NOMO-1 treated with DMSO at 0.1 percent for 48 hours (cell line): ENCODE results near the gene KIRREL1.

Source experiments
- DNase-seq: peaks from one replicate; lab custom pipeline; 2025; ENCODE audit not compliant: unreplicated experiment; lab: John Stamatoyannopoulos, UW

Gene KIRREL1

GRCh38 chr1:158102881-158103674 is 109.6 kb downstream of the KIRREL1 start:
- DNase-seq, result no peak

GRCh38 chr1:158103861-158104522 is 110.5 kb downstream of the KIRREL1 start:
- no peak for DNase-seq

GRCh38 chr1:158104891-158105290 is 111.4 kb downstream of the KIRREL1 start:
- no peak for DNase-seq

GRCh38 chr1:158105352-158106095 is 112.1 kb downstream of the KIRREL1 start:
- DNase-seq, result no peak

GRCh38 chr1:158107916-158108315 is 114.5 kb downstream of the KIRREL1 start:
- no peak for DNase-seq

GRCh38 chr1:158112994-158113758 is 119.7 kb downstream of the KIRREL1 start:
- peak; percentile 53 for DNase-seq

- DNase-seq, result no peak
These were observed 120.3 kb downstream of the KIRREL1 start for GRCh38 chr1:158113759-158114127.

- DNase-seq, result peak; percentile 25
These were observed 121.7 kb downstream of the KIRREL1 start for GRCh38 chr1:158115126-158115525.

- DNase-seq, result no peak
These were observed 123.1 kb downstream of the KIRREL1 start for GRCh38 chr1:158116311-158117167.

- peak; percentile 53 for DNase-seq
These were observed 124.6 kb downstream of the KIRREL1 start for GRCh38 chr1:158117854-158118704.

GRCh38 chr1:158118713-158119402 is 125.4 kb downstream of the KIRREL1 start:
- DNase-seq, result no peak

GRCh38 chr1:158119976-158120653 is 126.7 kb downstream of the KIRREL1 start:
- no peak for DNase-seq

- DNase-seq, result peak; percentile 30
These were observed 128.3 kb downstream of the KIRREL1 start for GRCh38 chr1:158121604-158122254.

GRCh38 chr1:158122833-158123388 is 129.5 kb downstream of the KIRREL1 start:
- no peak for DNase-seq

GRCh38 chr1:158124034-158124433 is 130.6 kb downstream of the KIRREL1 start:
- no peak for DNase-seq

- DNase-seq, result peak; percentile 80
These were observed 131.6 kb downstream of the KIRREL1 start for GRCh38 chr1:158124999-158125398.

- DNase-seq, result no peak
These were observed 133.0 kb downstream of the KIRREL1 start for GRCh38 chr1:158126425-158126824.
